ENCODE data around the gene RELB. TPM values are rescaled to one million over a fixed set of nuclear protein-coding genes. Genes with fewer than 3 reads are reported as not detected.

RELB gene
- total and polyA plus RNA-seq, 2 of the 4 experiments (the other 2 are of a cell fraction): 5.0 to 17.2 TPM

- Histone ChIP-seq H4K8ac (ENCODE audit: low read depth in 2 of 2, low read length in 2 of 2) (no peak overlapping the region), H3K4me2 (ENCODE audit: low read depth, low read length) (no peak overlapping the region), H3K9me3 (ENCODE audit: control insufficient read depth, insufficient read depth, low read length) (no peaks in the 10 kb centered on the region), H2BK20ac (ENCODE audit: low read depth, low read length) (no peak overlapping the region), H3K79me1 (ENCODE audit: low read depth in 1 of 2, low read length in 2 of 2) (no peaks in the 10 kb centered on the region), H3K23ac (ENCODE audit: low read depth, low read length) (no peak overlapping the region), H2BK5ac (ENCODE audit: low read depth, low read length, poor library complexity, severe bottlenecking) (no peak overlapping the region), H4K5ac (ENCODE audit: low read depth, low read length) (no peak overlapping the region), H3K14ac (replicated peaks; ENCODE audit: low read depth, low read length) (no peak overlapping the region), H2AFZ (replicated peaks; ENCODE audit: low read length, poor library complexity) (no peak overlapping the region), H3K27me3 (ENCODE audit: control insufficient read depth, insufficient read depth, low read length) (no peaks in the 10 kb centered on the region), H3K36me3 (ENCODE audit: control insufficient read depth, insufficient read depth, low read length) (peaks cover 18% of the 10 kb centered on the region), H4K20me1 (ENCODE audit: insufficient read depth, low read length) (no peaks in the 10 kb centered on the region), H3K9me1 (ENCODE audit: insufficient read depth, low read length) (no peaks in the 10 kb centered on the region), H3K56ac (ENCODE audit: extremely low read depth, insufficient read depth, low read length) (no peak overlapping the region), H2AK9ac (replicated peaks; ENCODE audit: low read depth, low read length, poor library complexity) (no peak overlapping the region), H2AK5ac (ENCODE audit: low read depth, low read length) (no peak overlapping the region), H3K4me3 (ENCODE audit: insufficient read depth, low read depth, low read length) (no peak overlapping the region), H3K4ac (ENCODE audit: low read depth, low read length) (no peak overlapping the region), H2BK120ac (ENCODE audit: low read depth, low read length) (no peak overlapping the region), H3K27ac (ENCODE audit: insufficient read depth, low read length) (no peak overlapping the region), H4K91ac (ENCODE audit: insufficient read depth, low read depth, low read length) (no peak overlapping the region), H3K18ac (ENCODE audit: low read depth, low read length) (no peak overlapping the region), H2BK15ac (ENCODE audit: low read depth, low read length) (no peak overlapping the region), H3K9ac (ENCODE audit: low read depth, low read length) (no peak overlapping the region), H3K4me1 (ENCODE audit: control insufficient read depth, insufficient read depth, low read length) (no peaks in the 10 kb centered on the region)
- DNase-seq (no peak), ATAC-seq (ENCODE audit: low read depth) (no peak)
- in situ Hi-C loops (cut with MboI; ENCODE audit: low sequenced_read_pairs): no loop called here
- dilution Hi-C loops (cut with HindIII; ENCODE audit: low sequenced_read_pairs, unreplicated experiment): no loop called here
- WGBS, 2 experiments (ENCODE audit: extremely low coverage in 2 of 2, insufficient read length in 1 of 2): no CpG with 5 or more reads among the region's 9 CpGs
- CTCF ChIA-PET: no interaction called here
- TF ChIP-seq FOS (IDR thresholded peaks at IDR 0.05; ENCODE audit: low read depth, low read length) (no peak), USF2 (IDR thresholded peaks at IDR 0.05; ENCODE audit: low read depth, low read length) (no peak), MXI1 (IDR thresholded peaks at IDR 0.05; ENCODE audit: borderline replicate concordance, low read depth, low read length) (no peak), ELK1 (IDR thresholded peaks at IDR 0.05; ENCODE audit: borderline replicate concordance, low read depth, low read length) (no peak), CTCF (conservative IDR thresholded peaks at IDR 0.05; ENCODE audit: low read depth, low read length) (no peak), POLR2A (IDR thresholded peaks at IDR 0.05; ENCODE audit: low read depth, low read length) (no peak)
- intact Hi-C loops (cut with micrococcal nuclease): no loop called here
- POLR2A ChIA-PET (ENCODE audit: unreplicated experiment): no interaction called here
- BruUV-seq (replicated peaks): no TSS peak
Measured at GRCh38 chr19:45025264-45025663, 24.0 kb downstream of the RELB start.

Measured in IMR-90 (cell line).